Eye (tissue), 1 donor: ENCODE data around the gene TSSK3.
"Not testable (repeated sequence)": the region's sequence is repeated elsewhere in the genome, so short reads cannot be mapped to it uniquely, and the experiment has no call there.

Experiments used
- DNase-seq: peaks from one replicate; pipeline ENCODE4 v3.0.0-alpha.2; 2015

Gene TSSK3

GRCh38 chr1:32339363-32339978, 22.9 kb upstream of the TSSK3 start:
- DNase-seq: no peak

GRCh38 chr1:32341186-32341757, 21.1 kb upstream of the TSSK3 start:
- DNase-seq: no peak

GRCh38 chr1:32341971-32342370, 20.4 kb upstream of the TSSK3 start:
- DNase-seq: no peak

- no peak for DNase-seq
Measured at GRCh38 chr1:32342704-32343103, 19.6 kb upstream of the TSSK3 start.

- no peak for DNase-seq
Measured at GRCh38 chr1:32345289-32345827, 17.0 kb upstream of the TSSK3 start.

- DNase-seq: no peak
Measured at GRCh38 chr1:32346532-32347157, 15.7 kb upstream of the TSSK3 start.

- no peak for DNase-seq
Measured at GRCh38 chr1:32349211-32349708, 13.1 kb upstream of the TSSK3 start.

GRCh38 chr1:32350785-32351398, 11.4 kb upstream of the TSSK3 start:
- DNase-seq: no peak

GRCh38 chr1:32351399-32352238, 10.7 kb upstream of the TSSK3 start:
- DNase-seq: peak; percentile 99

GRCh38 chr1:32352239-32352745, 10.0 kb upstream of the TSSK3 start:
- no peak for DNase-seq

- no peak for DNase-seq
Measured at GRCh38 chr1:32352831-32353383, 9.4 kb upstream of the TSSK3 start.

GRCh38 chr1:32353431-32353830, 8.9 kb upstream of the TSSK3 start:
- no peak for DNase-seq

- DNase-seq: no peak
Measured at GRCh38 chr1:32353886-32354570, 8.3 kb upstream of the TSSK3 start.

- DNase-seq: not testable (repeated sequence)
Measured at GRCh38 chr1:32355778-32356177, 6.6 kb upstream of the TSSK3 start.

- DNase-seq: no peak
Measured at GRCh38 chr1:32356478-32356877, 5.9 kb upstream of the TSSK3 start.

GRCh38 chr1:32357614-32358013, 4.7 kb upstream of the TSSK3 start:
- DNase-seq: peak; percentile 49

GRCh38 chr1:32358435-32358834, 3.9 kb upstream of the TSSK3 start:
- DNase-seq: no peak

GRCh38 chr1:32361308-32361673, 1.0 kb upstream of the TSSK3 start:
- no peak for DNase-seq

- DNase-seq: peak; percentile 75
Measured at GRCh38 chr1:32361674-32362473, 465 bp upstream of the TSSK3 start.

- DNase-seq: no peak
Measured at GRCh38 chr1:32363713-32364112, 1.4 kb downstream of the TSSK3 start.

GRCh38 chr1:32364836-32365235, 2.5 kb downstream of the TSSK3 start:
- DNase-seq: no peak
